Measurements from ENCODE around the gene CDH26. TPM values are rescaled to one million over a fixed set of nuclear protein-coding genes. Genes with fewer than 3 reads are reported as not detected.

Gene CDH26
- total RNA-seq, 2 experiments from 2014 or later = 0.53 to 0.86 TPM

GRCh38 chr20:60048634-60049521, 90.7 kb downstream of the CDH26 start:
- ChIA-PET POLR2A (interaction anchor here (1.4 kb wide), 1 partner anchor 8 kb away, joined by 3 read pairs; no protein-coding TSS in a partner anchor), CTCF (interaction anchor here (1.5 kb wide), 1 partner anchor 9 kb away, joined by 5 read pairs; no protein-coding TSS in a partner anchor)
- no peak for DNase-seq
- no peaks in the 10 kb centered on the region for H3K9me3 Mint-ChIP-seq
- no peaks in the 10 kb centered on the region for H3K36me3 Mint-ChIP-seq (ENCODE audit: low read depth)
- H3K27me3 Mint-ChIP-seq = peaks cover 9% of the 10 kb centered on the region
- no peak overlapping the region for H3K27ac Mint-ChIP-seq
- H3K4me1 Mint-ChIP-seq = peaks cover 4% of the 10 kb centered on the region
- no peak overlapping the region for H3K4me3 Mint-ChIP-seq

- Mint-ChIP-seq H3K4me1 (peaks cover 6% of the 10 kb centered on the region), H3K4me3 (no peak overlapping the region), H3K27me3 (peaks cover 9% of the 10 kb centered on the region), H3K9me3 (no peaks in the 10 kb centered on the region), H3K36me3 (ENCODE audit: low read depth) (no peaks in the 10 kb centered on the region), H3K27ac (no peak overlapping the region)
- DNase-seq = no peak
- ChIA-PET CTCF (interaction anchor here (1.2 kb wide), 1 partner anchor 101 kb away, joined by 4 read pairs; no protein-coding TSS in a partner anchor), POLR2A (no interaction called here)
Observed at GRCh38 chr20:60049601-60050000, 91.4 kb downstream of the CDH26 start.

GRCh38 chr20:60050193-60050947, 92.1 kb downstream of the CDH26 start:
- Mint-ChIP-seq H3K9me3 (no peaks in the 10 kb centered on the region), H3K27ac (no peak overlapping the region), H3K27me3 (peaks cover 5% of the 10 kb centered on the region), H3K4me3 (no peak overlapping the region), H3K4me1 (peaks cover 14% of the 10 kb centered on the region), H3K36me3 (ENCODE audit: low read depth) (no peaks in the 10 kb centered on the region)
- ChIA-PET POLR2A (no interaction called here), CTCF (interaction anchor here (1.2 kb wide), 1 partner anchor 102 kb away, joined by 4 read pairs; no protein-coding TSS in a partner anchor)
- no peak for DNase-seq

GRCh38 chr20:60051911-60052310, 93.7 kb downstream of the CDH26 start:
- H3K27ac Mint-ChIP-seq = no peak overlapping the region
- no peak for DNase-seq
- peaks cover 5% of the 10 kb centered on the region for H3K27me3 Mint-ChIP-seq
- no peaks in the 10 kb centered on the region for H3K9me3 Mint-ChIP-seq
- POLR2A ChIA-PET = no interaction called here
- no peaks in the 10 kb centered on the region for H3K36me3 Mint-ChIP-seq (ENCODE audit: low read depth)
- CTCF ChIA-PET = no interaction called here
- no peak overlapping the region for H3K4me3 Mint-ChIP-seq
- H3K4me1 Mint-ChIP-seq = peaks cover 28% of the 10 kb centered on the region

GRCh38 chr20:60052322-60052721, 94.1 kb downstream of the CDH26 start:
- ChIA-PET CTCF (interaction anchor here (1.5 kb wide), 1 partner anchor 112 kb away, joined by 4 read pairs; the partner anchor contains the start of genes FAM217B and PPP1R3D), POLR2A (no interaction called here)
- no peaks in the 10 kb centered on the region for H3K36me3 Mint-ChIP-seq (ENCODE audit: low read depth)
- H3K4me3 Mint-ChIP-seq = no peak overlapping the region
- peaks cover 5% of the 10 kb centered on the region for H3K27me3 Mint-ChIP-seq
- DNase-seq = no peak
- no peak overlapping the region for H3K27ac Mint-ChIP-seq
- no peaks in the 10 kb centered on the region for H3K9me3 Mint-ChIP-seq
- peaks cover 32% of the 10 kb centered on the region for H3K4me1 Mint-ChIP-seq

- H3K9me3 Mint-ChIP-seq = no peaks in the 10 kb centered on the region
- no peak overlapping the region for H3K4me3 Mint-ChIP-seq
- no peak overlapping the region for H3K27ac Mint-ChIP-seq
- CTCF ChIA-PET = interaction anchor here (1.5 kb wide), 1 partner anchor 113 kb away, joined by 4 read pairs; the partner anchor contains the start of genes FAM217B and PPP1R3D
- no peak for DNase-seq
- POLR2A ChIA-PET = no interaction called here
- H3K27me3 Mint-ChIP-seq = peaks cover 5% of the 10 kb centered on the region
- H3K4me1 Mint-ChIP-seq = peaks cover 42% of the 10 kb centered on the region
- no peaks in the 10 kb centered on the region for H3K36me3 Mint-ChIP-seq (ENCODE audit: low read depth)
Observed at GRCh38 chr20:60053125-60053817, 95.0 kb downstream of the CDH26 start.

GRCh38 chr20:60053818-60054190, 95.6 kb downstream of the CDH26 start:
- H3K36me3 Mint-ChIP-seq (ENCODE audit: low read depth) = no peaks in the 10 kb centered on the region
- H3K4me3 Mint-ChIP-seq = no peak overlapping the region
- H3K4me1 Mint-ChIP-seq = peaks cover 45% of the 10 kb centered on the region
- peaks cover 5% of the 10 kb centered on the region for H3K27me3 Mint-ChIP-seq
- no peak overlapping the region for H3K27ac Mint-ChIP-seq
- H3K9me3 Mint-ChIP-seq = no peaks in the 10 kb centered on the region
- DNase-seq = no peak
- ChIA-PET POLR2A (no interaction called here), CTCF (interaction anchor here (1.5 kb wide), 1 partner anchor 113 kb away, joined by 4 read pairs; the partner anchor contains the start of genes FAM217B and PPP1R3D)

- DNase-seq = no peak
- Mint-ChIP-seq H3K27me3 (peaks cover 2% of the 10 kb centered on the region), H3K9me3 (no peaks in the 10 kb centered on the region), H3K27ac (peak overlapping the region; percentile 88), H3K4me3 (peak overlapping the region; percentile 84), H3K4me1 (peaks cover 48% of the 10 kb centered on the region), H3K36me3 (ENCODE audit: low read depth) (no peaks in the 10 kb centered on the region)
- POLR2A ChIA-PET = interaction anchor here (1.9 to 5.3 kb wide), 2 partner anchors 94 to 114 kb away, joined by 3 to 40 read pairs; partner anchors contain the start of genes FAM217B and PPP1R3D
- CTCF ChIA-PET = interaction anchor here (1.0 to 4.3 kb wide), 4 partner anchors 106 to 207 kb away, joined by 4 to 29 read pairs (median 17); partner anchors contain the start of gene SYCP2
Observed at GRCh38 chr20:60054716-60055634, 96.8 kb downstream of the CDH26 start.

- peaks cover 5% of the 10 kb centered on the region for H3K36me3 Mint-ChIP-seq (ENCODE audit: low read depth)
- H3K27ac Mint-ChIP-seq = peak overlapping the region; percentile 88
- H3K9me3 Mint-ChIP-seq = no peaks in the 10 kb centered on the region
- peak overlapping the region; percentile 84 for H3K4me3 Mint-ChIP-seq
- peaks cover 2% of the 10 kb centered on the region for H3K27me3 Mint-ChIP-seq
- ChIA-PET CTCF (interaction anchor here (0.6 to 4.3 kb wide), 8 partner anchors 11 to 206 kb away, joined by 3 to 29 read pairs (median 10); partner anchors contain the start of gene SYCP2), POLR2A (interaction anchor here (0.9 to 5.3 kb wide), 9 partner anchors 8 to 217 kb away, joined by 3 to 40 read pairs (median 3); partner anchors contain the start of genes FAM217B and PPP1R3D)
- peaks cover 54% of the 10 kb centered on the region for H3K4me1 Mint-ChIP-seq
- DNase-seq = peak; percentile 81
Observed at GRCh38 chr20:60055740-60056139, 97.5 kb downstream of the CDH26 start.

GRCh38 chr20:60056407-60057122, 98.3 kb downstream of the CDH26 start:
- Mint-ChIP-seq H3K27me3 (peaks cover 2% of the 10 kb centered on the region), H3K36me3 (ENCODE audit: low read depth) (peaks cover 10% of the 10 kb centered on the region), H3K27ac (peak overlapping the region; percentile 88), H3K4me1 (peaks cover 58% of the 10 kb centered on the region), H3K9me3 (no peaks in the 10 kb centered on the region), H3K4me3 (peak overlapping the region; percentile 84)
- CTCF ChIA-PET = interaction anchor here (0.6 to 4.3 kb wide), 18 partner anchors 10 to 1172 kb away, joined by 3 to 29 read pairs (median 7); partner anchors contain the start of genes FAM217B, PPP1R3D and SYCP2
- POLR2A ChIA-PET = interaction anchor here (0.7 to 5.3 kb wide), 11 partner anchors 8 to 216 kb away, joined by 3 to 40 read pairs (median 3); partner anchors contain the start of genes FAM217B and PPP1R3D
- DNase-seq = peak; percentile 49
